ENCODE data around the gene MAP7D1.

DNA sequence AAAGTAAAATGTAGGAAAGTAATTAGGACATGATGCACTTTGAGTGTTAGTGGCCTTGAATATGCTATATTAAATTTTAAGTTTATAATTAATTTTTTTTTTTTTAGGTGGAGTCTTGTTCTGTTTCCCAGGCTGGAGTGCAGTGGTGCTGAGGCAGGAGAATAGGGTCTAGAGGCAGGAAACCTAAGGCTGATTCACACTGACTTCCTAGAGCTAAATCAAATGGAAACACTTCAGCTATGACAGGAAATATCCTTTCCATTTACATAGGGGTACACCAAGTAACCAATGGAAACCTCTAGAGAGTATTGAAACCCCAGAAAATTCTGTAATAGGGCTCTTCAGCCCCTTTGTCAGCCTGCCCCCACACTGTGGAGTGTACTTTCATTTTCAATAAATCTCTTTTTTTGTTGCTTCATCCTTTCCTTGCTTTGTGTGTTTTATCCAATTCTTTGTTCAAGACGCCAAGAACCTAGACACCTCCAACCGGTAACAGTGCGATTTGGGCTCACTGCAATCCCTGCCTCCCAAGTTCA lies 50.4 kb downstream of the MAP7D1 start:
- no peak for TF ChIP-seq POLR2A (IDR thresholded peaks at IDR 0.05)
- TF ChIP-seq CTCF (IDR thresholded peaks at IDR 0.05) = no peak
